Heart left ventricle (tissue), 13 donors: Measurements from ENCODE around the gene SLC2A14.
"Not testable (repeated sequence)": the region's sequence is repeated elsewhere in the genome, so short reads cannot be mapped to it uniquely, and the experiment has no call there.

Experiments
- POLR2A ChIP-seq, 2 donors: fragments of 450-650 bp; IDR thresholded peaks; one replicate each; pipeline ENCODE4 v1.6.1; 2017; ENCODE audit warnings: antibody characterized with exemption in 2 of 2, mild to moderate bottlenecking in 2 of 2, moderate library complexity in 2 of 2
- TF ChIP-seq, protein P1 (sequence below), 12 donors: fragments of 200-600 bp; sonication (generic) in 4 of 12; IDR thresholded peaks; one replicate each; pipeline versions ENCODE4 v1.5.0 to v1.8.0; 2018 to 2022; ENCODE audit warnings: antibody characterized with exemption in 12 of 12, mild to moderate bottlenecking in 5 of 12
- donor health status: ischemic (EF 13 %, LVEDD 7.1; RV severe dilation, severe dysfunction).
- donor health status: DM: no; HTN: yes; CAD: no.
- donor health status: DM: no; HTN: no; CAD: no.
- donor health status: ischemic (EF 25% LVEDD 6.9; RV normal size, moderate dysfunction).
- donor health status: ischemic (EF 25% LVEDD 5.7; RV mildly dilated, moderate dysfunction).
- donor health status: ischemic (EF 35%, LVEDD 5.7; RV mildly dilated, moderate dysfunction).
- donor health status: nonischemic (EF 11% LVEDD 7.7; RV severe dilation, severe dysfunction).
- donor health status: DM: yes; HTN: yes; CAD: no.
- donor health status: PGD.
- donor health status: ischemic (EF 29% LVEDD 5.4; RV normal size, mild dysfunction).
- donor health status: nonischemic (EF 23%, LVEDD 6.1; RV moderate dilation, normal function).

GRCh38 chr12:7843149-7843548 is 29.6 kb downstream of the SLC2A14 start:
- TF ChIP-seq, protein P1, sequence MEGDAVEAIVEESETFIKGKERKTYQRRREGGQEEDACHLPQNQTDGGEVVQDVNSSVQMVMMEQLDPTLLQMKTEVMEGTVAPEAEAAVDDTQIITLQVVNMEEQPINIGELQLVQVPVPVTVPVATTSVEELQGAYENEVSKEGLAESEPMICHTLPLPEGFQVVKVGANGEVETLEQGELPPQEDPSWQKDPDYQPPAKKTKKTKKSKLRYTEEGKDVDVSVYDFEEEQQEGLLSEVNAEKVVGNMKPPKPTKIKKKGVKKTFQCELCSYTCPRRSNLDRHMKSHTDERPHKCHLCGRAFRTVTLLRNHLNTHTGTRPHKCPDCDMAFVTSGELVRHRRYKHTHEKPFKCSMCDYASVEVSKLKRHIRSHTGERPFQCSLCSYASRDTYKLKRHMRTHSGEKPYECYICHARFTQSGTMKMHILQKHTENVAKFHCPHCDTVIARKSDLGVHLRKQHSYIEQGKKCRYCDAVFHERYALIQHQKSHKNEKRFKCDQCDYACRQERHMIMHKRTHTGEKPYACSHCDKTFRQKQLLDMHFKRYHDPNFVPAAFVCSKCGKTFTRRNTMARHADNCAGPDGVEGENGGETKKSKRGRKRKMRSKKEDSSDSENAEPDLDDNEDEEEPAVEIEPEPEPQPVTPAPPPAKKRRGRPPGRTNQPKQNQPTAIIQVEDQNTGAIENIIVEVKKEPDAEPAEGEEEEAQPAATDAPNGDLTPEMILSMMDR (IDR thresholded peaks at IDR 0.05) = not testable (repeated sequence)
- not testable (repeated sequence) for TF ChIP-seq POLR2A (IDR thresholded peaks at IDR 0.05)
